A673 (cell line): ENCODE data around the gene TSPAN11.

ENCODE experiments used
- EZH2 ChIP-seq: fragments of 200-600 bp; sonication (generic); IDR thresholded peaks from 2 replicates; pipeline ENCODE4 v1.6.1; 2017; ENCODE audit warnings: borderline replicate concordance, low read depth, mild to moderate bottlenecking, mixed read lengths, antibody characterized with exemption, low read length; ENCODE audit not compliant: poor library complexity, severe bottlenecking
- TF ChIP-seq, protein P1 (sequence below): fragments of 300-800, 200-600 bp; sonication (generic); conservative IDR thresholded peaks from 2 replicates; pipeline ENCODE4 v1.5.1; 2017; ENCODE audit warnings: low read depth, mild to moderate bottlenecking, antibody characterized with exemption, low read length, moderate library complexity, mixed read lengths

DNA sequence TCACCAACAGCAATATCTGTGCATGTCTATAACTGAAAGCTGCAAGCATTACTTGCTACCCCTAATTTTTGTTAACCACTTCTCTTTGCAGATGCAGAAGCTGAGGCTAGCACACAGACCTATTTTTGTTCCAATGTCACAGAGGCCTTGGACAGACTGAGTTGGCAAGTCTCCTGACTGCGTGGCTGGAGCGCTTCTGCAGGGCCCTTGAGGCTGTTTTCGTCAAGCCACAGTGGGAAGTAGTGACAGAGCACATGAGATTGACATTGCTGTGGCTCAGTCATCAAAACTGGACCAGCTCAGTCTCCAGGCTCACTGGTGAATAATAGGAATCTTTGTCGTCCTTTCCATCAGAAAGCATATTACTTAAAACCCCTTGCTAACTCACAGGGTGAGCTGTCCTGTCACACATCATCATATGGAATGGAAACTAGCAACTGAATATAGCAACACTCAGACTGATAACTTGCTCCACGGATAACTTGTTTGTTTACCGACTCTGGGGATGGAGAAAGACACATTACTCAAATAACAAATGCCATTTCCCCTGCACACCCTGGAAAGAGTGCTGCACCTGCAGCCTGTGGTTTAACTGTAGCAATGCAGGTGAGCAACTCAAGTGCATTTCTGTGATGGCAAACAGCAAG is 103.5 kb downstream of the TSPAN11 start:
- TF ChIP-seq, protein P1, sequence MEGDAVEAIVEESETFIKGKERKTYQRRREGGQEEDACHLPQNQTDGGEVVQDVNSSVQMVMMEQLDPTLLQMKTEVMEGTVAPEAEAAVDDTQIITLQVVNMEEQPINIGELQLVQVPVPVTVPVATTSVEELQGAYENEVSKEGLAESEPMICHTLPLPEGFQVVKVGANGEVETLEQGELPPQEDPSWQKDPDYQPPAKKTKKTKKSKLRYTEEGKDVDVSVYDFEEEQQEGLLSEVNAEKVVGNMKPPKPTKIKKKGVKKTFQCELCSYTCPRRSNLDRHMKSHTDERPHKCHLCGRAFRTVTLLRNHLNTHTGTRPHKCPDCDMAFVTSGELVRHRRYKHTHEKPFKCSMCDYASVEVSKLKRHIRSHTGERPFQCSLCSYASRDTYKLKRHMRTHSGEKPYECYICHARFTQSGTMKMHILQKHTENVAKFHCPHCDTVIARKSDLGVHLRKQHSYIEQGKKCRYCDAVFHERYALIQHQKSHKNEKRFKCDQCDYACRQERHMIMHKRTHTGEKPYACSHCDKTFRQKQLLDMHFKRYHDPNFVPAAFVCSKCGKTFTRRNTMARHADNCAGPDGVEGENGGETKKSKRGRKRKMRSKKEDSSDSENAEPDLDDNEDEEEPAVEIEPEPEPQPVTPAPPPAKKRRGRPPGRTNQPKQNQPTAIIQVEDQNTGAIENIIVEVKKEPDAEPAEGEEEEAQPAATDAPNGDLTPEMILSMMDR = no peak
- no peak for TF ChIP-seq EZH2
